Measurements from ENCODE around the gene TRIM34. TPM values are rescaled to one million over a fixed set of nuclear protein-coding genes. Genes with fewer than 3 reads are reported as not detected.
"Not testable (repeated sequence)": the region's sequence is repeated elsewhere in the genome, so short reads cannot be mapped to it uniquely, and the experiment has no call there.

The TRIM34 gene
- total RNA-seq, 1 donor from 2014 or later: 4.6 TPM

GRCh38 chr11:5686426-5686825, 61.6 kb downstream of the TRIM34 start:
- Mint-ChIP-seq H3K4me3 (ENCODE audit: unreplicated experiment) (no peak overlapping the region), H3K9me3 (ENCODE audit: unreplicated experiment) (no peaks in the 10 kb centered on the region), H3K27ac (ENCODE audit: unreplicated experiment) (no peak overlapping the region), H3K27me3 (ENCODE audit: unreplicated experiment) (no peaks in the 10 kb centered on the region), H3K36me3 (ENCODE audit: unreplicated experiment) (no peaks in the 10 kb centered on the region), H3K4me1 (ENCODE audit: unreplicated experiment) (peaks cover 53% of the 10 kb centered on the region)
- DNase-seq (ENCODE audit: extremely low spot score, unreplicated experiment): no peak
- TF ChIP-seq CTCF (IDR thresholded peaks at IDR 0.05): no peak

- Mint-ChIP-seq H3K36me3 (ENCODE audit: unreplicated experiment) (peaks cover 11% of the 10 kb centered on the region), H3K4me1 (ENCODE audit: unreplicated experiment) (peaks cover 56% of the 10 kb centered on the region), H3K9me3 (ENCODE audit: unreplicated experiment) (no peaks in the 10 kb centered on the region), H3K27me3 (ENCODE audit: unreplicated experiment) (no peaks in the 10 kb centered on the region), H3K27ac (ENCODE audit: unreplicated experiment) (peak overlapping the region; percentile 98), H3K4me3 (ENCODE audit: unreplicated experiment) (no peak overlapping the region)
- no peak for TF ChIP-seq CTCF (IDR thresholded peaks at IDR 0.05)
- DNase-seq (ENCODE audit: extremely low spot score, unreplicated experiment): no peak
Observed at GRCh38 chr11:5688482-5688881, 63.7 kb downstream of the TRIM34 start.

- Mint-ChIP-seq H3K36me3 (ENCODE audit: unreplicated experiment) (peaks cover 19% of the 10 kb centered on the region), H3K4me3 (ENCODE audit: unreplicated experiment) (peak within 1 kb of the TSS; percentile 84), H3K4me1 (ENCODE audit: unreplicated experiment) (peaks cover 51% of the 10 kb centered on the region), H3K9me3 (ENCODE audit: unreplicated experiment) (no peaks in the 10 kb centered on the region), H3K27me3 (ENCODE audit: unreplicated experiment) (no peaks in the 10 kb centered on the region), H3K27ac (ENCODE audit: unreplicated experiment) (peak within 1 kb of the TSS; percentile 98)
- DNase-seq (ENCODE audit: extremely low spot score, unreplicated experiment): no peak
- TF ChIP-seq CTCF (IDR thresholded peaks at IDR 0.05): no peak
Observed at GRCh38 chr11:5689551-5689983, 64.8 kb downstream of the TRIM34 start, which contains the start of gene TRIM22. Gene TRIM22 (plus strand): TSS chr11:5689790. CDS start chr11:5696233, 6,443 bp downstream.

- Mint-ChIP-seq H3K27ac (ENCODE audit: unreplicated experiment) (peak overlapping the region; percentile 98), H3K4me1 (ENCODE audit: unreplicated experiment) (peaks cover 48% of the 10 kb centered on the region), H3K27me3 (ENCODE audit: unreplicated experiment) (no peaks in the 10 kb centered on the region), H3K4me3 (ENCODE audit: unreplicated experiment) (peak overlapping the region; percentile 84), H3K36me3 (ENCODE audit: unreplicated experiment) (peaks cover 23% of the 10 kb centered on the region), H3K9me3 (ENCODE audit: unreplicated experiment) (no peaks in the 10 kb centered on the region)
- no peak for DNase-seq (ENCODE audit: extremely low spot score, unreplicated experiment)
- no peak for TF ChIP-seq CTCF (IDR thresholded peaks at IDR 0.05)
Observed at GRCh38 chr11:5690216-5690615, 65.4 kb downstream of the TRIM34 start.

- H3K36me3 Mint-ChIP-seq (ENCODE audit: unreplicated experiment): peaks cover 28% of the 10 kb centered on the region
- no peaks in the 10 kb centered on the region for H3K9me3 Mint-ChIP-seq (ENCODE audit: unreplicated experiment)
- peak overlapping the region; percentile 84 for H3K4me3 Mint-ChIP-seq (ENCODE audit: unreplicated experiment)
- peak overlapping the region; percentile 98 for H3K27ac Mint-ChIP-seq (ENCODE audit: unreplicated experiment)
- no peaks in the 10 kb centered on the region for H3K27me3 Mint-ChIP-seq (ENCODE audit: unreplicated experiment)
- TF ChIP-seq CTCF (IDR thresholded peaks at IDR 0.05): no peak
- peaks cover 46% of the 10 kb centered on the region for H3K4me1 Mint-ChIP-seq (ENCODE audit: unreplicated experiment)
- DNase-seq (ENCODE audit: extremely low spot score, unreplicated experiment): no peak
Observed at GRCh38 chr11:5690736-5691135, 65.9 kb downstream of the TRIM34 start.

GRCh38 chr11:5691238-5691963, 66.6 kb downstream of the TRIM34 start:
- peak overlapping the region; percentile 84 for H3K4me3 Mint-ChIP-seq (ENCODE audit: unreplicated experiment)
- H3K4me1 Mint-ChIP-seq (ENCODE audit: unreplicated experiment): peaks cover 45% of the 10 kb centered on the region
- not testable (repeated sequence) for H3K27me3 Mint-ChIP-seq (ENCODE audit: unreplicated experiment); H3K9me3 Mint-ChIP-seq (ENCODE audit: unreplicated experiment); DNase-seq (ENCODE audit: extremely low spot score, unreplicated experiment)
- H3K27ac Mint-ChIP-seq (ENCODE audit: unreplicated experiment): peak overlapping the region; percentile 98
- H3K36me3 Mint-ChIP-seq (ENCODE audit: unreplicated experiment): peaks cover 35% of the 10 kb centered on the region
